Naive thymus-derived CD8-positive, alpha-beta T cell (primary cell): Measurements from ENCODE around the gene PFN3. TPM values are rescaled to one million over a fixed set of nuclear protein-coding genes. Genes with fewer than 3 reads are reported as not detected.
"Not testable (repeated sequence)": the region's sequence is repeated elsewhere in the genome, so short reads cannot be mapped to it uniquely, and the experiment has no call there.

Experiments
- ATAC-seq, 2 donors: fragments of 150-1000 bp; cut with Tn5 transposase in 1 of 2; sonication (Bioruptor Pico), chemical (Tn5 transposase) in 1 of 2; 1 replicate in 1 of 2; 2 replicates in 1 of 2; pipeline ENCODE4 v1.10.0; 2021; ENCODE audit warnings: mild to moderate bottlenecking in 2 of 2, moderate library complexity in 2 of 2
- POLR2A ChIA-PET: fragments of 350-600 bp; sonication (Branson Sonifier 250); formaldehyde crosslinking; loops from one replicate; lab custom pipeline; 2021; ENCODE audit warnings: antibody characterized with exemption; lab: Charles Lee
- DNase-seq, 10 donors: peaks; one replicate each; pipeline versions ENCODE4 v3.0.0 to v3.0.0-alpha.2; 2020 to 2022
- H3K27ac Mint-ChIP-seq, 10 donors: one replicate each; pipeline ENCODE4 v1.8.0; 2020 to 2022; ENCODE audit warnings: mild to moderate bottlenecking in 10 of 10, mixed read lengths in 10 of 10, moderate library complexity in 4 of 10, inconsistent platforms in 1 of 10
- H3K27me3 Mint-ChIP-seq, 5 donors: one replicate each; pipeline ENCODE4 v1.8.0; 2021 to 2022; ENCODE audit warnings: mixed read lengths in 5 of 5
- H3K36me3 Mint-ChIP-seq, 3 donors: one replicate each; pipeline ENCODE4 v1.8.0; 2020 to 2022; ENCODE audit warnings: mixed read lengths in 3 of 3, mild to moderate bottlenecking in 2 of 3, inconsistent platforms in 1 of 3
- H3K4me1 Mint-ChIP-seq, 4 donors: one replicate each; pipeline ENCODE4 v1.8.0; 2021 to 2022; ENCODE audit warnings: mixed read lengths in 4 of 4
- H3K4me3 Mint-ChIP-seq, 10 donors: one replicate each; pipeline ENCODE4 v1.8.0; 2020 to 2022; ENCODE audit warnings: mild to moderate bottlenecking in 10 of 10, mixed read lengths in 10 of 10, moderate library complexity in 6 of 10, inconsistent platforms in 1 of 10
- H3K9me3 Mint-ChIP-seq, 9 donors: one replicate each; pipeline ENCODE4 v1.8.0; 2020 to 2022; ENCODE audit warnings: mixed read lengths in 9 of 9, mild to moderate bottlenecking in 3 of 9, inconsistent platforms in 1 of 9, moderate library complexity in 1 of 9
- polyA plus RNA-seq, 3 donors: library from polyadenylated mRNA; unstranded; fragments of 300-500 nt; fragmentation: Illumina TruSeq; gene quantifications; one replicate each; pipeline ENCODE4 v1.2.3, GENCODE V29; 2021
- total RNA-seq, 8 experiments: library from RNA in 2 of 8; stranded (reverse) in 2 of 8; gene quantifications; one replicate each; pipeline ENCODE4 v1.2.3 and lab custom pipeline; 2021 to 2026

The PFN3 gene
- total and polyA plus RNA-seq, 5 experiments from 2014 or later: not detected

DNA sequence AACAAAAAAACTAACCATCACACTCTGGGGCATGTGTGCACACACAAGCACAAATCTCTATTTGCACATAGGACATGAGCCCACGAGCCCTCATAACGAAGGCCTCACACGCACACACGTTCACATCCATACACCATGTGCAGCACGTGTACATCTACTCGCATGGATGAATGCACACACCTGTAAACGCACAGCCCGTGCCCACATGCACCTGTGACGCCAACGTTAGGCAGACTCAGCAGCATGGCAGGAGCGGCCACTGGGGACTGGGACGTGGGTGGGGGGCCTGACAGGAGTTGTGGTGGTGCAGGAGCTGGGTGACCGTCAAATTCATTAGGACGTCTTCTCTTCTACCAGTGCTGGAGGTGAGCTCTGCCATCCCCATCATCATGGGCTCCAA, 13.1 kb downstream of the PFN3 start:
- no peak for DNase-seq
- no peaks in the 10 kb centered on the region for H3K36me3 Mint-ChIP-seq
- H3K9me3 Mint-ChIP-seq: no peaks in the 10 kb centered on the region
- H3K27me3 Mint-ChIP-seq: peaks cover 0 to 4% (median 0%) of the 10 kb centered on the region in 5 donors
- H3K4me3 Mint-ChIP-seq: no peak overlapping the region
- H3K4me1 Mint-ChIP-seq: peaks cover 27 to 62% (median 56%) of the 10 kb centered on the region in 4 donors
- POLR2A ChIA-PET: interaction anchor here (1.0 to 4.0 kb wide), 4 partner anchors 9 to 110 kb away, joined by 3 to 87 read pairs (median 10); partner anchors contain the start of gene PDLIM7
- H3K27ac Mint-ChIP-seq: no peak overlapping the region
- no peak for ATAC-seq

DNA sequence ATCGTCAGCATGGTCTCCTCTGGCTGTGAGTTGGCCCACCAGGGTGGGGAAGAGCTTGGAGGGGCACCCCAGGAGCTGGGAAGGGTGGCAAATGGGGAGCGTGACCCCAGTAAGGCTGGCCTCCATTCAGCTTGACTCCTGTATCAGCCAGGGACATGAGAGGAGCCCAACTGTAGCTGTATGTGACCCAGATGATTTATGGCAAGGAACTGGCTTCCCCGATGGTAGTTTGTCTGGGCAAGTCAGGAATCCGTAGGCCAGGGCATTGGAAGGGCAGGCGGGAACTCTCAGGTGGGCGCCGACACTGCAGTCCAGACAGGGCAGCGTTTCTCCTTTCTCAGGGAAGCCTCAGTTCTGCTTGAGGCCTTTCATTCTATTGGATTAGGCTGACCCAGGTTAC, 13.9 kb downstream of the PFN3 start:
- Mint-ChIP-seq H3K4me1 (peaks cover 29 to 67% (median 59%) of the 10 kb centered on the region in 4 donors), H3K27ac (peak overlapping the region in 1 of 10 donors; percentile 11), H3K4me3 (no peak overlapping the region), H3K27me3 (peaks cover 0 to 4% (median 0%) of the 10 kb centered on the region in 5 donors), H3K36me3 (no peaks in the 10 kb centered on the region), H3K9me3 (no peaks in the 10 kb centered on the region)
- POLR2A ChIA-PET: interaction anchor here (1.0 to 2.3 kb wide), 4 partner anchors 11 to 111 kb away, joined by 3 to 5 read pairs (median 4); partner anchors contain the start of genes PDLIM7 and RGS14
- ATAC-seq (no peak), DNase-seq (no peak)

DNA sequence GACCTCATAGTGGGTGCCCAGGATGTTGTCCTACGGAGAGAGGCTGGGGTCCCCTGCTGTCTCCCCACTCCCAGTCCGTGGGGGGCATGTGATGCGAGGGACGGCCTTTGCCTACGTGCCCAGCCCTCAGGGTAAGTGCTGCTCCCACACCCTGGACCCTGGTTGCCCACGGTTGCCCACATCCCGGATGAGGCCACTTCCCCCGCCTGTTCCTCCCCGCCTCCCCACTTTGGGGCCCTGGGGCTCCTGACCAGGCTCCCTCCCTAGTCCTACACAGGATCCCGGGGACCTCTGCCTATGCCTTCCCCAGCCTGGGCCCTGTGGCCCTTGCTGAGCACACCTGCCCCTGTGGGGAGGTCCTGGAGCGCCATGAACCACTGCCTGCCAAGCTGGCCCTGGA, 14.7 kb downstream of the PFN3 start:
- no peaks in the 10 kb centered on the region for H3K9me3 Mint-ChIP-seq
- H3K4me3 Mint-ChIP-seq: peak overlapping the region in 2 of 10 donors; percentile 3 to 42
- DNase-seq (no peak), ATAC-seq (no peak)
- H3K27ac Mint-ChIP-seq: peak overlapping the region in 1 of 10 donors; percentile 80
- H3K27me3 Mint-ChIP-seq: peaks cover 0 to 4% (median 0%) of the 10 kb centered on the region in 5 donors
- H3K36me3 Mint-ChIP-seq: no peaks in the 10 kb centered on the region
- H3K4me1 Mint-ChIP-seq: peaks cover 24 to 64% (median 55%) of the 10 kb centered on the region in 4 donors
- POLR2A ChIA-PET: interaction anchor here (0.6 to 5.5 kb wide), 4 partner anchors 10 to 149 kb away, joined by 3 to 66 read pairs (median 4); partner anchors contain the start of gene RGS14

GRCh38 chr5:177384134-177384533, 16.3 kb downstream of the PFN3 start, which contains the start of gene SLC34A1:
TSS of gene SLC34A1 (plus strand) at chr5:177384434. CDS start at chr5:177385742, 1,308 bp downstream.
- no peaks in the 10 kb centered on the region for H3K36me3 Mint-ChIP-seq
- no peaks in the 10 kb centered on the region for H3K9me3 Mint-ChIP-seq
- H3K27ac Mint-ChIP-seq: peak within 1 kb of the TSS in 8 of 10 donors; percentile 15 to 80 (median 42)
- POLR2A ChIA-PET: interaction anchor here (0.5 to 5.5 kb wide), 6 partner anchors 13 to 75 kb away, joined by 3 to 66 read pairs (median 3); partner anchors contain the start of gene LMAN2
- no peak for DNase-seq
- no peak for ATAC-seq
- H3K4me1 Mint-ChIP-seq: peaks cover 25 to 57% (median 48%) of the 10 kb centered on the region in 4 donors
- H3K4me3 Mint-ChIP-seq: peak within 1 kb of the TSS in 2 of 10 donors; percentile 3 to 40
- peaks cover 0 to 2% (median 0%) of the 10 kb centered on the region in 5 donors for H3K27me3 Mint-ChIP-seq

- H3K9me3 Mint-ChIP-seq: no peaks in the 10 kb centered on the region
- no peak overlapping the region for H3K4me3 Mint-ChIP-seq
- H3K4me1 Mint-ChIP-seq: peaks cover 20 to 50% (median 40%) of the 10 kb centered on the region in 4 donors
- no peaks in the 10 kb centered on the region for H3K27me3 Mint-ChIP-seq
- DNase-seq (no peak), ATAC-seq (no peak)
- H3K27ac Mint-ChIP-seq: no peak overlapping the region
- POLR2A ChIA-PET: interaction anchor here (0.6 to 5.5 kb wide), 7 partner anchors 12 to 831 kb away, joined by 3 to 66 read pairs (median 5); partner anchors contain the start of gene LMAN2
- no peaks in the 10 kb centered on the region for H3K36me3 Mint-ChIP-seq
These were observed 17.3 kb downstream of the PFN3 start for GRCh38 chr5:177383181-177383580.

DNA sequence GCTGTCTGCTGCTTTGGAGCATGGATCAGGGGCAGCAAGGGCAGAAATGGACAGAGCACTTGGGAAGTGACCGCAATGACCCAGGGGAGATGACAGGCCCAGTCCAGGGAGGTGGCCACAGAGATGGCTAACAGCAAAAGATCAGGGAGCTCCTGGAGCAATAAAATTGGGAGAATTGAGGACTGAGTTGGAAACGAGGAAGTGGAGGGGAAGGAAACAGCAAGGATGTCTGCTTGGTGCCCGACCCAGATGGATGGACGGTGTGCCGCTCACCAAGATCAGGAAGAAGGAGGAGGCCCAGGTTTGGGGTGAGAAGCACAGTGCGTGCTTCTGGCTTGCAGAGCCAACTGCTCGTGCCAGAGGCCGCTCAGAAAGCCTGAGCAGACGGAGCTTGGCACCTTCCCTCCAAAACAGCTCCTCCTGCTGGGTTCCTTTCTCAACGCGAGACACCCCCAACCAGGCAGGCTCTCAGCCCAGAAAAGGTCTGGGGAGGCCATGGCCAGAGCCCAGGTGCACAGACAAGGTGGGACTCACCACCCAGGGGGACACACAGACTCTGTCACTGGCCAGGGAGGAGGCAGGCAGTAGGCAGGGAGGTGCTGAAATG, 17.9 kb downstream of the PFN3 start:
- Mint-ChIP-seq H3K27ac (peak overlapping the region in 9 of 10 donors; percentile 35 to 84 (median 73)), H3K4me3 (peak overlapping the region in 4 of 10 donors; percentile 27 to 47 (median 32)), H3K4me1 (peaks cover 20 to 53% (median 37%) of the 10 kb centered on the region in 4 donors), H3K9me3 (no peaks in the 10 kb centered on the region), H3K36me3 (no peaks in the 10 kb centered on the region), H3K27me3 (no peaks in the 10 kb centered on the region)
- DNase-seq (peak in 7 of 10 donors; percentile 27 to 73 (median 38)), ATAC-seq (peak; percentile 76 to 97)
- POLR2A ChIA-PET: interaction anchor here (0.7 to 5.5 kb wide), 8 partner anchors 11 to 115 kb away, joined by 3 to 66 read pairs (median 4); partner anchors contain the start of genes GRK6, LMAN2 and PDLIM7

GRCh38 chr5:177380805-177381126, 19.7 kb downstream of the PFN3 start:
- H3K27ac Mint-ChIP-seq: no peak overlapping the region
- ATAC-seq: no peak
- POLR2A ChIA-PET: interaction anchor here (1.4 to 5.5 kb wide), 2 partner anchors 9 to 22 kb away, joined by 3 to 66 read pairs; no protein-coding TSS in a partner anchor
- H3K36me3 Mint-ChIP-seq: no peaks in the 10 kb centered on the region
- no peak for DNase-seq
- no peak overlapping the region for H3K4me3 Mint-ChIP-seq
- no peaks in the 10 kb centered on the region for H3K27me3 Mint-ChIP-seq
- no peaks in the 10 kb centered on the region for H3K9me3 Mint-ChIP-seq
- H3K4me1 Mint-ChIP-seq: peaks cover 23 to 61% (median 40%) of the 10 kb centered on the region in 4 donors

DNA sequence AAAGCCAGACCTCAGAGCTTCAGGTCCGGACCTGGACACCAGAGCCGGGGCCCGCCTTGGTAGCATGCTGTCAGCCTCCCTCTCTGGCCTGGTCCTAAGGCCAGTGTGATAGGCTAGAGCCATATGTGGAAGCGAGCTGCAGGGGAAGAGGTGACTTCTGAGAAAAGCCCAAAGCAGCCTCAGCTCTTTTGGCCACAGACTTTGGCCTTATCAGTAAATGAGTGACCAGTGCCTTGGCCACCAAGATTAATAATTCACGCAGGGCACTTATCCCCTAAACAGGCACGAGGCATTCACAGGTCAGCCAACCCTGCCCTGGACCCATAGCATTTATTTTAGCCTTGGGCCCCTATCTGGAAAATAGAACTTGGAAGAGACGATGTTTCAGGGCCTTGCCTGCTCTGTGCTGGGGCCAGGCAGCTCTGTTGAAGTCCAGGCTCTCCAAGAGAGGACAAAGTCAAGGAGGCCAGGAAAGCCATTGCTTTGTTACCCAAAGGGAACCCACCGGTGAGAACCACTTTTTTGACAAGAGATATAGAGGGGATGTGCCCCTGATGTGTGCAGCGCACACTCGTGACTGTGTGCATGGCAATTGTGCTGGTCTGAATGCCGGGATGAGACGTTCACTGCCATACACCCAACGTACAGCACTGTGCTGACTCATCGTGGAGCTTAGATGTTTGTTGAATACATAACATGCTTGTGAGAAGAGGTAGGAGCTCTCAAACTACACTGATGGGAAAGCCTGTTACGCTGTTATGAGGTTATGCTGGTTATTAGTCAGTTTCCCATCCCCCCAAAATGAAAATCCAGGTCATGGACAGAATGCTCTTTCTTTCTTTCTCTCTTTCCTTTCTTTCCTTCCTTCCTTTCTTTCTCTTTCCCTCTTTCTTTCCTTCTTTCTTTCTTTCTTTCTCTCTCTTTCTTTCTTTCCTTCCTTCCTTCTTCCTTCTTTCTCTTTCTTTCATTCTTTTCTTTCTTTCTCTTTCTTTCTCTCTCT, 21.3 kb downstream of the PFN3 start:
- ATAC-seq (no peak), DNase-seq (no peak)
- H3K4me3 Mint-ChIP-seq: peak overlapping the region in 1 of 10 donors; percentile 6
- H3K36me3 Mint-ChIP-seq: peaks cover 0 to 1% (median 0%) of the 10 kb centered on the region in 3 donors
- peaks cover 24 to 67% (median 46%) of the 10 kb centered on the region in 4 donors for H3K4me1 Mint-ChIP-seq
- H3K27ac Mint-ChIP-seq: peak overlapping the region in 7 of 10 donors; percentile 27 to 91 (median 38)
- POLR2A ChIA-PET: interaction anchor here (0.6 to 2.0 kb wide), 10 partner anchors 9 to 98 kb away, joined by 3 to 14 read pairs (median 5); partner anchors contain the start of genes GRK6, LMAN2 and PFN3
- H3K27me3 Mint-ChIP-seq: no peaks in the 10 kb centered on the region
- H3K9me3 Mint-ChIP-seq: no peaks in the 10 kb centered on the region

DNA sequence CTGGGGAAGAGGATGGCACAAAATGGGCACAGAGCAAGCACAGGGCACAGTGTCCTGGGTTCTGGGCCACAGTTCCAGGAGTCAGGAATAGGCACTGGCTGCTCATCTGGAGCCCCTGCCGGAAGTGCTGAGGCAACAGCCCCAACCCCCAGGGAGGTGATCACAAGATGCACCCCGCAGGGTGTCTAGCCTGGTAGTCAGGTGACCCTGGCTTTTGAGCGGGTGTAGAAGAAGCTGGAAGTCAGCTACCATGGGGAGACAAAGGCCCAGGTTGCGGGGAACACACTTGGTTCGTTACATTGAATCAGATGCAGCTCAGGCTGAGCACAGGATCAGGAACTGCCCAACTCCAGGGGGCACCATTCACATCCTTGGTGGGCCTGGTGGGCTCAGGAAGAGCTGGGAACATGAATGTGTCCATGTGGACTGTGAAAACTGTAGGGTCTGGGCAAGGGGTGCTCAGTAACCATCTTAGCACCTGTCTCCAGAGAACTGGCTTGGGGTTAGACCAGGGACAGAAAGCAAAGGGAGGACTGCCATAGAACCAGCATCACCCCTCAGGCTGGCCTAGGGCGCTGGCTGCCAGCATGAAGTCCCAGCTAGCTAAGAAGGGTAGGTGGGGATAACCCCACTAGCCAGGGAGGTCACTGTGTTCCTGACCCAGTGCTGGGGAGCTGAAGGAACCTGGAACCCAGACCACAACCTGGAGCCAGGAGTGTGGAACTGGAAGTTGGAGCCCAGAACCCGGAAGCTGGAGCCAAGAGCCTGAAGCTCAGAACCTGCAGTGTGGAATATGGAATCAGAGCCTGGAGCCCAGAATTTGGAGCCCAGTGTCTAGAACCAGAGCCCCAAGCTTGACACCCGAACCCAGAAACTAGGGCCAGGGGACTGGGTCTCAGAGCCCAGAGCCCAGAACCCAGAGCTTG, 22.3 kb downstream of the PFN3 start:
- H3K27ac Mint-ChIP-seq: peak overlapping the region in 9 of 10 donors; percentile 14 to 94 (median 71)
- no peaks in the 10 kb centered on the region for H3K27me3 Mint-ChIP-seq
- no peak overlapping the region for H3K4me3 Mint-ChIP-seq
- POLR2A ChIA-PET: interaction anchor here (0.8 to 2.0 kb wide), 7 partner anchors 8 to 48 kb away, joined by 3 to 14 read pairs (median 5); partner anchors contain the start of genes GRK6 and LMAN2
- no peak for DNase-seq
- peaks cover 28 to 73% (median 53%) of the 10 kb centered on the region in 4 donors for H3K4me1 Mint-ChIP-seq
- ATAC-seq: no peak
- H3K9me3 Mint-ChIP-seq: no peaks in the 10 kb centered on the region
- H3K36me3 Mint-ChIP-seq: peaks cover 0 to 6% (median 0%) of the 10 kb centered on the region in 3 donors

- Mint-ChIP-seq H3K36me3 (peaks cover 0 to 8% (median 4%) of the 10 kb centered on the region in 3 donors), H3K27me3 (no peaks in the 10 kb centered on the region), H3K4me1 (peaks cover 32 to 77% (median 62%) of the 10 kb centered on the region in 4 donors), H3K4me3 (no peak overlapping the region), H3K27ac (peak overlapping the region; percentile 43 to 94 (median 89)), H3K9me3 (no peaks in the 10 kb centered on the region)
- no peak for DNase-seq
- POLR2A ChIA-PET: interaction anchor here (1.4 kb wide), 1 partner anchor 25 kb away, joined by 6 read pairs; the partner anchor contains the start of gene LMAN2
- no peak for ATAC-seq
These were observed 24.4 kb downstream of the PFN3 start for GRCh38 chr5:177376107-177376506.

GRCh38 chr5:177375516-177375915, 24.9 kb downstream of the PFN3 start:
- DNase-seq, H3K36me3 Mint-ChIP-seq, H3K9me3 Mint-ChIP-seq, ATAC-seq, H3K4me3 Mint-ChIP-seq, H3K27me3 Mint-ChIP-seq: not testable (repeated sequence)
- POLR2A ChIA-PET: interaction anchor here (0.6 to 13.2 kb wide), 4 partner anchors 11 to 846 kb away, joined by 3 to 247 read pairs (median 4); partner anchors contain the start of genes LMAN2 and RGS14
- peaks cover 32 to 78% (median 61%) of the 10 kb centered on the region in 4 donors for H3K4me1 Mint-ChIP-seq
- peak overlapping the region; percentile 83 to 94 (median 90) for H3K27ac Mint-ChIP-seq
